ENCODE results near the gene PRKCH. TPM values are rescaled to one million over a fixed set of nuclear protein-coding genes. Genes with fewer than 3 reads are reported as not detected.

The PRKCH gene
- total RNA-seq, 1 experiment from 2014 or later: 2.7 TPM

DNA sequence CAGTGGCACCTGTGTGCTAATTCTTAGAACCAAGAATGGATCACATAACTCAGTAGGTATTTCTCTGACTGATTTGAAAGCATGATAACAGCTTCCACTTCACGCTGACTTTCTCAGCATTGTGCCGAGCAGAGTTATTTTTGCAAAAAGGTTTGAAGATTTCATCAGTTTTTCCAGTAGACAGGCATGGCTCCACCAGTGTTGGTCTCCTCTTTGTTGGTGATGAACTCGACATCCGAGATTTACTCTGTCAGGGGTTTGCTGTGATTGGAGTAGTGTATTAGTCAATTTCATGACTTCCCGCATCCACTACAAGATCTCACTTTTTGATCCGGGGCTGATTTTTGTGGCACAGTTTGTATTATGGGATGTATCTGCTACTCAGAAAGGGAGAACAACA is 85.3 kb downstream of the PRKCH start:
- in situ Hi-C loops (cut with HindIII; ENCODE audit: low pct_unique_long_range_greater_than_20kb, low sequenced_read_pairs) (no loop called here), intact Hi-C loops (cut with micrococcal nuclease; ENCODE audit: unreplicated experiment) (no loop called here)
- TF ChIP-seq, protein P1, sequence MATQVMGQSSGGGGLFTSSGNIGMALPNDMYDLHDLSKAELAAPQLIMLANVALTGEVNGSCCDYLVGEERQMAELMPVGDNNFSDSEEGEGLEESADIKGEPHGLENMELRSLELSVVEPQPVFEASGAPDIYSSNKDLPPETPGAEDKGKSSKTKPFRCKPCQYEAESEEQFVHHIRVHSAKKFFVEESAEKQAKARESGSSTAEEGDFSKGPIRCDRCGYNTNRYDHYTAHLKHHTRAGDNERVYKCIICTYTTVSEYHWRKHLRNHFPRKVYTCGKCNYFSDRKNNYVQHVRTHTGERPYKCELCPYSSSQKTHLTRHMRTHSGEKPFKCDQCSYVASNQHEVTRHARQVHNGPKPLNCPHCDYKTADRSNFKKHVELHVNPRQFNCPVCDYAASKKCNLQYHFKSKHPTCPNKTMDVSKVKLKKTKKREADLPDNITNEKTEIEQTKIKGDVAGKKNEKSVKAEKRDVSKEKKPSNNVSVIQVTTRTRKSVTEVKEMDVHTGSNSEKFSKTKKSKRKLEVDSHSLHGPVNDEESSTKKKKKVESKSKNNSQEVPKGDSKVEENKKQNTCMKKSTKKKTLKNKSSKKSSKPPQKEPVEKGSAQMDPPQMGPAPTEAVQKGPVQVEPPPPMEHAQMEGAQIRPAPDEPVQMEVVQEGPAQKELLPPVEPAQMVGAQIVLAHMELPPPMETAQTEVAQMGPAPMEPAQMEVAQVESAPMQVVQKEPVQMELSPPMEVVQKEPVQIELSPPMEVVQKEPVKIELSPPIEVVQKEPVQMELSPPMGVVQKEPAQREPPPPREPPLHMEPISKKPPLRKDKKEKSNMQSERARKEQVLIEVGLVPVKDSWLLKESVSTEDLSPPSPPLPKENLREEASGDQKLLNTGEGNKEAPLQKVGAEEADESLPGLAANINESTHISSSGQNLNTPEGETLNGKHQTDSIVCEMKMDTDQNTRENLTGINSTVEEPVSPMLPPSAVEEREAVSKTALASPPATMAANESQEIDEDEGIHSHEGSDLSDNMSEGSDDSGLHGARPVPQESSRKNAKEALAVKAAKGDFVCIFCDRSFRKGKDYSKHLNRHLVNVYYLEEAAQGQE (IDR thresholded peaks at IDR 0.05; ENCODE audit: insufficient read depth in 1 of 2, low read depth in 2 of 2, low read length in 1 of 2): no peak
- no peak for TF ChIP-seq TCF7L2 (IDR thresholded peaks at IDR 0.05; ENCODE audit: low read depth, low read length)
- TF ChIP-seq POLR2AphosphoS5 (IDR thresholded peaks at IDR 0.05; ENCODE audit: low read depth, low read length): no peak
- TF ChIP-seq, protein P2, sequence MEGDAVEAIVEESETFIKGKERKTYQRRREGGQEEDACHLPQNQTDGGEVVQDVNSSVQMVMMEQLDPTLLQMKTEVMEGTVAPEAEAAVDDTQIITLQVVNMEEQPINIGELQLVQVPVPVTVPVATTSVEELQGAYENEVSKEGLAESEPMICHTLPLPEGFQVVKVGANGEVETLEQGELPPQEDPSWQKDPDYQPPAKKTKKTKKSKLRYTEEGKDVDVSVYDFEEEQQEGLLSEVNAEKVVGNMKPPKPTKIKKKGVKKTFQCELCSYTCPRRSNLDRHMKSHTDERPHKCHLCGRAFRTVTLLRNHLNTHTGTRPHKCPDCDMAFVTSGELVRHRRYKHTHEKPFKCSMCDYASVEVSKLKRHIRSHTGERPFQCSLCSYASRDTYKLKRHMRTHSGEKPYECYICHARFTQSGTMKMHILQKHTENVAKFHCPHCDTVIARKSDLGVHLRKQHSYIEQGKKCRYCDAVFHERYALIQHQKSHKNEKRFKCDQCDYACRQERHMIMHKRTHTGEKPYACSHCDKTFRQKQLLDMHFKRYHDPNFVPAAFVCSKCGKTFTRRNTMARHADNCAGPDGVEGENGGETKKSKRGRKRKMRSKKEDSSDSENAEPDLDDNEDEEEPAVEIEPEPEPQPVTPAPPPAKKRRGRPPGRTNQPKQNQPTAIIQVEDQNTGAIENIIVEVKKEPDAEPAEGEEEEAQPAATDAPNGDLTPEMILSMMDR (IDR thresholded peaks at IDR 0.05): no peak
- Histone ChIP-seq H3K36me3 (ENCODE audit: control insufficient read depth, insufficient read depth, low read length) (no peaks in the 10 kb centered on the region), H3K4me3 (ENCODE audit: low read depth in 2 of 2, low read length in 2 of 2) (no peak overlapping the region), H3K27ac (ENCODE audit: low read length) (no peak overlapping the region), H3K4me1 (ENCODE audit: control insufficient read depth, insufficient read depth, low read length) (no peaks in the 10 kb centered on the region), H3K27me3 (ENCODE audit: control insufficient read depth, insufficient read depth, low read length) (no peaks in the 10 kb centered on the region; the same call in 1 of the 2 replicates), H3K9me3 (ENCODE audit: control insufficient read depth, insufficient read depth, low read depth, low read length) (no peaks in the 10 kb centered on the region)
- ChIA-PET POLR2A (no interaction called here), CTCF (no interaction called here)
- no TSS peak for BruUV-seq (replicated peaks)
- DNase-seq (ENCODE audit: low read depth, low spot score) (no peak), ATAC-seq (no peak)

DNA sequence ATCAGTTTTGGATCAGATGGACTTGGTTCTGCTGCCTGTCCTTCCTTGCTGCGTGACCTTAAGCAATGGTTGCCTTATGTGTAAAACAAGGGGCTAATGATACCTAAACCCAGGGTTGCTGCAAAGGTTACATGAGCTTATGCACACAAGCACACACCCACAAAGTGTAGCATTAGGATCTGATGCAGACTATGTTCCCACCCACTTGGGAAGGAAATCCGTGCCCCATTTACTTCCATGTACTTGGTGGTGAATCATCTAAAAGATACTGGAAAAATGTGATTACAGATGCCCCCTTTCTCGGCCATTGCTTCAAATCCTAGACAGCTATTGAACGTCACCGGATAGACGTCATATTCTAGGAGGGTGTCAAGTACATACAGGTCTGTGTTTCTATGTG is 87.1 kb downstream of the PRKCH start:
- no peaks in the 10 kb centered on the region for H3K4me1 ChIP-seq (ENCODE audit: control insufficient read depth, insufficient read depth, low read length)
- no TSS peak for BruUV-seq (replicated peaks)
- no peak overlapping the region for H3K4me3 ChIP-seq (ENCODE audit: low read depth in 2 of 2, low read length in 2 of 2)
- intact Hi-C loops (cut with micrococcal nuclease; ENCODE audit: unreplicated experiment): no loop called here
- in situ Hi-C loops (cut with HindIII; ENCODE audit: low pct_unique_long_range_greater_than_20kb, low sequenced_read_pairs): no loop called here
- TF ChIP-seq, protein P2 (IDR thresholded peaks at IDR 0.05): no peak
- no peak for TF ChIP-seq TCF7L2 (IDR thresholded peaks at IDR 0.05; ENCODE audit: low read depth, low read length)
- TF ChIP-seq, protein P1 (IDR thresholded peaks at IDR 0.05; ENCODE audit: insufficient read depth in 1 of 2, low read depth in 2 of 2, low read length in 1 of 2): no peak
- no peak for TF ChIP-seq SIN3A (IDR thresholded peaks at IDR 0.05; ENCODE audit: borderline replicate concordance, insufficient read depth, low read depth, low read length)
- no peak overlapping the region for H3K27ac ChIP-seq (ENCODE audit: low read length)
- no peaks in the 10 kb centered on the region for H3K9me3 ChIP-seq (ENCODE audit: control insufficient read depth, insufficient read depth, low read depth, low read length)
- no peak for DNase-seq (ENCODE audit: low read depth, low spot score)
- H3K36me3 ChIP-seq (ENCODE audit: control insufficient read depth, insufficient read depth, low read length): no peaks in the 10 kb centered on the region
- ChIA-PET POLR2A (no interaction called here), CTCF (no interaction called here)
- H3K27me3 ChIP-seq (ENCODE audit: control insufficient read depth, insufficient read depth, low read length): no peaks in the 10 kb centered on the region; the same call in 1 of the 2 replicates
- no peak for ATAC-seq

Data from Panc1 (cell line).